Panc1 (cell line): ENCODE results near the gene EPB41L5. TPM values are rescaled to one million over a fixed set of nuclear protein-coding genes. Genes with fewer than 3 reads are reported as not detected.

Experiments used
- ATAC-seq: fragments of 200-7000 bp; cut with Tn5 transposase; 2 replicates; pipeline ENCODE4 v1.9.1; 2020; ENCODE audit warnings: mild to moderate bottlenecking, moderate library complexity
- BruUV-seq: library from RNA; stranded (reverse); fragments of 400-500 nt; replicated peaks from 2 replicates; lab custom pipeline; 2021; lab: Mats Ljungman, UMichigan
- CTCF ChIA-PET: fragments of 300-600 bp; sonication (Branson Sonifier 250); formaldehyde crosslinking; loops from one replicate; lab custom pipeline; 2022; ENCODE audit warnings: antibody characterized with exemption; lab: Charles Lee
- POLR2A ChIA-PET: fragments of 300-600 bp; sonication (Branson Sonifier 250); formaldehyde crosslinking; loops from one replicate; lab custom pipeline; 2022; ENCODE audit warnings: antibody characterized with exemption; lab: Charles Lee
- DNase-seq: peaks from one replicate; pipeline ENCODE4 v3.0.0-alpha.2; 2010; ENCODE audit warnings: low read depth, low spot score
- H3K27ac ChIP-seq: 2 replicates; pipeline ENCODE4 v1.5.1; 2011; ENCODE audit warnings: mild to moderate bottlenecking, low read length, inconsistent platforms
- H3K27me3 ChIP-seq: fragments of 200-500 bp; sonication (Bioruptor generic); 2 replicates; pipeline ENCODE4 v1.6.0; 2014; ENCODE audit warnings: low read length, inconsistent platforms; ENCODE audit not compliant: control insufficient read depth, insufficient read depth
- H3K36me3 ChIP-seq: fragments of 200-500 bp; sonication (Bioruptor generic); 2 replicates; pipeline ENCODE4 v1.5.1; 2014; ENCODE audit warnings: inconsistent platforms, mild to moderate bottlenecking, low read length, moderate library complexity; ENCODE audit not compliant: control insufficient read depth, insufficient read depth
- H3K4me1 ChIP-seq: 2 replicates; pipeline ENCODE4 v1.5.1; 2011; ENCODE audit warnings: inconsistent platforms, mild to moderate bottlenecking, low read length, moderate library complexity; ENCODE audit not compliant: control insufficient read depth, insufficient read depth
- H3K4me3 ChIP-seq, 2 experiments: 2 replicates each; pipeline ENCODE4 v1.5.1; 2011 to 2012; ENCODE audit warnings: low read depth in 2 of 2, low read length in 2 of 2, mild to moderate bottlenecking in 2 of 2, inconsistent platforms in 1 of 2, moderate library complexity in 1 of 2
- H3K9me3 ChIP-seq: fragments of 200-500 bp; sonication (Bioruptor generic); 2 replicates; pipeline ENCODE4 v1.5.1; 2014; ENCODE audit warnings: low read depth, mild to moderate bottlenecking, inconsistent platforms, low read length, moderate library complexity; ENCODE audit not compliant: control insufficient read depth, insufficient read depth
- POLR2AphosphoS5 ChIP-seq: IDR thresholded peaks from 2 replicates; pipeline ENCODE4 v1.6.1; 2012; ENCODE audit warnings: mild to moderate bottlenecking, low read depth, low read length, moderate library complexity
- SIN3A ChIP-seq: IDR thresholded peaks from 2 replicates; pipeline ENCODE4 v1.6.1; 2012; ENCODE audit warnings: low read depth, mild to moderate bottlenecking, low read length, moderate library complexity, borderline replicate concordance; ENCODE audit not compliant: insufficient read depth
- TCF7L2 ChIP-seq: IDR thresholded peaks from 2 replicates; pipeline ENCODE4 v1.6.1; 2011; ENCODE audit warnings: mild to moderate bottlenecking, low read depth, low read length, inconsistent platforms
- in situ Hi-C: cut with HindIII; loops from 2 replicates; pipeline ENCODE4 v1.10.0; 2016; ENCODE audit warnings: low sequenced_read_pairs, low pct_unique_long_range_greater_than_20kb
- intact Hi-C: fragments of 100-400 bp; cut with micrococcal nuclease; formaldehyde crosslinking; loops from one replicate; pipeline ENCODE4 v1.10.0; 2022; ENCODE audit not compliant: unreplicated experiment
- total RNA-seq: library from RNA; stranded (reverse); gene quantifications from one replicate; pipeline ENCODE4 v1.2.1, GENCODE V29; 2021; ENCODE audit not compliant: unreplicated experiment
- TF ChIP-seq, protein P1 (sequence below): fragments of 450-650 bp; IDR thresholded peaks from 2 replicates; pipeline ENCODE4 v1.5.1; 2017; ENCODE audit warnings: mild to moderate bottlenecking
- TF ChIP-seq, protein P2 (sequence below), 2 experiments: IDR thresholded peaks; 2 replicates each; pipeline ENCODE4 v1.6.1; 2011 to 2012; ENCODE audit warnings: low read depth in 2 of 2, control low read depth in 1 of 2, low read length in 1 of 2, mild to moderate bottlenecking in 1 of 2, moderate library complexity in 1 of 2; ENCODE audit not compliant: insufficient read depth in 1 of 2

EPB41L5 gene
- total RNA-seq, 1 experiment from 2014 or later, result 42.2 TPM

DNA sequence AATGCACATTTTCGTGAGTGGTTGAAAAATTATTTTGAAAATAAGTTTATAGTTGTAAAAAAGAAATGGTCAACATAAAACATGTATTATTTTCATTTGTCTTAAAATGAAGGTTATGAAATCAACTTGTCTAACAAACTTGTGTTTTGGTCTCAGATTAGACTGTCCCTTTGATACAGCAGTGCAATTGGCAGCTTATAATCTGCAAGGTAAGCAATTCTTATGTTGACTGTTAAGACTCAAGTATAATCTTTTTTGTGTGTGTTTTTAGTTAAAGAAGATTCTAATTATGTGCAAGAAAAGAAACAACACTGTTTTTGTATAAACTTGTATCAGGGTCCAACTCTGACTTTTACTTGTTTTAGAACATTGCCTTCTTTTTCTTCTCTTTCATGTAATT, 62.7 kb downstream of the EPB41L5 start:
- no peak for DNase-seq
- TF ChIP-seq, protein P1, sequence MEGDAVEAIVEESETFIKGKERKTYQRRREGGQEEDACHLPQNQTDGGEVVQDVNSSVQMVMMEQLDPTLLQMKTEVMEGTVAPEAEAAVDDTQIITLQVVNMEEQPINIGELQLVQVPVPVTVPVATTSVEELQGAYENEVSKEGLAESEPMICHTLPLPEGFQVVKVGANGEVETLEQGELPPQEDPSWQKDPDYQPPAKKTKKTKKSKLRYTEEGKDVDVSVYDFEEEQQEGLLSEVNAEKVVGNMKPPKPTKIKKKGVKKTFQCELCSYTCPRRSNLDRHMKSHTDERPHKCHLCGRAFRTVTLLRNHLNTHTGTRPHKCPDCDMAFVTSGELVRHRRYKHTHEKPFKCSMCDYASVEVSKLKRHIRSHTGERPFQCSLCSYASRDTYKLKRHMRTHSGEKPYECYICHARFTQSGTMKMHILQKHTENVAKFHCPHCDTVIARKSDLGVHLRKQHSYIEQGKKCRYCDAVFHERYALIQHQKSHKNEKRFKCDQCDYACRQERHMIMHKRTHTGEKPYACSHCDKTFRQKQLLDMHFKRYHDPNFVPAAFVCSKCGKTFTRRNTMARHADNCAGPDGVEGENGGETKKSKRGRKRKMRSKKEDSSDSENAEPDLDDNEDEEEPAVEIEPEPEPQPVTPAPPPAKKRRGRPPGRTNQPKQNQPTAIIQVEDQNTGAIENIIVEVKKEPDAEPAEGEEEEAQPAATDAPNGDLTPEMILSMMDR, result no peak
- TF ChIP-seq POLR2AphosphoS5, result no peak
- TF ChIP-seq TCF7L2, result no peak
- TF ChIP-seq SIN3A, result no peak
- TF ChIP-seq, protein P2, sequence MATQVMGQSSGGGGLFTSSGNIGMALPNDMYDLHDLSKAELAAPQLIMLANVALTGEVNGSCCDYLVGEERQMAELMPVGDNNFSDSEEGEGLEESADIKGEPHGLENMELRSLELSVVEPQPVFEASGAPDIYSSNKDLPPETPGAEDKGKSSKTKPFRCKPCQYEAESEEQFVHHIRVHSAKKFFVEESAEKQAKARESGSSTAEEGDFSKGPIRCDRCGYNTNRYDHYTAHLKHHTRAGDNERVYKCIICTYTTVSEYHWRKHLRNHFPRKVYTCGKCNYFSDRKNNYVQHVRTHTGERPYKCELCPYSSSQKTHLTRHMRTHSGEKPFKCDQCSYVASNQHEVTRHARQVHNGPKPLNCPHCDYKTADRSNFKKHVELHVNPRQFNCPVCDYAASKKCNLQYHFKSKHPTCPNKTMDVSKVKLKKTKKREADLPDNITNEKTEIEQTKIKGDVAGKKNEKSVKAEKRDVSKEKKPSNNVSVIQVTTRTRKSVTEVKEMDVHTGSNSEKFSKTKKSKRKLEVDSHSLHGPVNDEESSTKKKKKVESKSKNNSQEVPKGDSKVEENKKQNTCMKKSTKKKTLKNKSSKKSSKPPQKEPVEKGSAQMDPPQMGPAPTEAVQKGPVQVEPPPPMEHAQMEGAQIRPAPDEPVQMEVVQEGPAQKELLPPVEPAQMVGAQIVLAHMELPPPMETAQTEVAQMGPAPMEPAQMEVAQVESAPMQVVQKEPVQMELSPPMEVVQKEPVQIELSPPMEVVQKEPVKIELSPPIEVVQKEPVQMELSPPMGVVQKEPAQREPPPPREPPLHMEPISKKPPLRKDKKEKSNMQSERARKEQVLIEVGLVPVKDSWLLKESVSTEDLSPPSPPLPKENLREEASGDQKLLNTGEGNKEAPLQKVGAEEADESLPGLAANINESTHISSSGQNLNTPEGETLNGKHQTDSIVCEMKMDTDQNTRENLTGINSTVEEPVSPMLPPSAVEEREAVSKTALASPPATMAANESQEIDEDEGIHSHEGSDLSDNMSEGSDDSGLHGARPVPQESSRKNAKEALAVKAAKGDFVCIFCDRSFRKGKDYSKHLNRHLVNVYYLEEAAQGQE (IDR thresholded peaks at IDR 0.05; ENCODE audit: insufficient read depth in 1 of 2, low read depth in 2 of 2, low read length in 1 of 2), result no peak
- CTCF ChIA-PET, result no interaction called here
- H3K27ac ChIP-seq, result no peak overlapping the region
- no peaks in the 10 kb centered on the region for H3K27me3 ChIP-seq
- H3K9me3 ChIP-seq, result no peaks in the 10 kb centered on the region
- intact Hi-C loops (no loop called here), in situ Hi-C loops (no loop called here)
- no peaks in the 10 kb centered on the region for H3K4me1 ChIP-seq
- ATAC-seq, result no peak
- no TSS peak for BruUV-seq
- H3K36me3 ChIP-seq, result no peaks in the 10 kb centered on the region
- H3K4me3 ChIP-seq, result no peak overlapping the region
- POLR2A ChIA-PET, result no interaction called here

DNA sequence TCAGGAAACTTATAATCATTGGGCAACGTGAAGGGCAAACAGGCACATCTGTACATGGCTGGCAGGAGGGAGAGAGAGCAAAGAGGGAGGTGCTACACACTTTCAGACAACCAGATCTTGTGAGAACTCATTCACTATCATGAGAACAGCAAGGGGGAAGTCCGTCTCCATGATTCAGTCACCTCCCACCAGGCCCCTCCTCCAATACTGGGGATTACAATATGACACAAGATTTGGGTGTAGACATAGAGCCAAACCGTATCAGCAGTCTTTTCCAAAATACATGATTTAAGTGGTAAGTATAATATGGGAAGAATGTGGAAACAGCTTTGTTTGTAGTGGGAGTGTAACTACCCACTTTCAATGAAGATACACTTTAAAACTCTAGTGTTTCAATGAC, 65.0 kb downstream of the EPB41L5 start:
- H3K36me3 ChIP-seq, result no peaks in the 10 kb centered on the region
- ATAC-seq (no peak), DNase-seq (no peak)
- H3K27ac ChIP-seq, result no peak overlapping the region
- H3K27me3 ChIP-seq, result no peaks in the 10 kb centered on the region
- no peak overlapping the region for H3K4me3 ChIP-seq
- no peaks in the 10 kb centered on the region for H3K4me1 ChIP-seq
- CTCF ChIA-PET, result no interaction called here
- TF ChIP-seq, protein P2 (IDR thresholded peaks at IDR 0.05; ENCODE audit: insufficient read depth in 1 of 2, low read depth in 2 of 2, low read length in 1 of 2), result no peak
- TF ChIP-seq, protein P1, result no peak
- no peak for TF ChIP-seq POLR2AphosphoS5
- TF ChIP-seq TCF7L2, result no peak
- no peak for TF ChIP-seq SIN3A
- in situ Hi-C loops, result no loop called here
- BruUV-seq, result TSS peak; percentile 29
- POLR2A ChIA-PET, result no interaction called here
- no peaks in the 10 kb centered on the region for H3K9me3 ChIP-seq
- intact Hi-C loops, result no loop called here
